ENCODE results near the gene CFAP161.

GRCh38 chr15:81185631-81186295 lies 51.7 kb downstream of the CFAP161 start:
- TF ChIP-seq CTCF (IDR thresholded peaks at IDR 0.05; ENCODE audit: borderline replicate concordance, extremely low read depth, low read length, poor library complexity, severe bottlenecking) (no peak), EZH2 (IDR thresholded peaks at IDR 0.05; ENCODE audit: borderline replicate concordance, low read depth, low read length, severe bottlenecking) (no peak)
